Ovary (tissue), 3 donors: ENCODE data around the gene MAGI1.

ENCODE experiments used
- CTCF ChIP-seq, 3 donors: fragments of 450-650 bp in 2 of 3; fragments of 200-600 bp in 1 of 3; IDR thresholded peaks; one replicate each; pipeline versions ENCODE4 v1.5.1 to v1.8.0; 2016 to 2022; ENCODE audit warnings: antibody characterized with exemption in 3 of 3, mild to moderate bottlenecking in 1 of 3
- EP300 ChIP-seq: sonication (generic); formaldehyde crosslinking; IDR thresholded peaks from one replicate; pipeline ENCODE4 v1.6.1; 2017; ENCODE audit warnings: antibody characterized with exemption
- donor health status: DM: no; HTN: no; CAD: no.

- TF ChIP-seq EP300 = no peak
- no peak for TF ChIP-seq CTCF (IDR thresholded peaks at IDR 0.05)
These were observed 619.5 kb downstream of the MAGI1 start for GRCh38 chr3:65419233-65419632.
